Measurements from ENCODE around the gene SYT7. TPM values are rescaled to one million over a fixed set of nuclear protein-coding genes. Genes with fewer than 3 reads are reported as not detected.

Gene SYT7
- total RNA-seq, 3 donors from 2014 or later (not counting 1 experiment from before 2014, with no cell fraction given) = 0.07 TPM; not detected in 2

- H3K4me3 Mint-ChIP-seq = no peak overlapping the region
- H3K4me3 ChIP-seq (ENCODE audit: low read length) = no peak overlapping the region
Measured at GRCh38 chr11:61613870-61614269, 33.0 kb upstream of the SYT7 start.

DNA sequence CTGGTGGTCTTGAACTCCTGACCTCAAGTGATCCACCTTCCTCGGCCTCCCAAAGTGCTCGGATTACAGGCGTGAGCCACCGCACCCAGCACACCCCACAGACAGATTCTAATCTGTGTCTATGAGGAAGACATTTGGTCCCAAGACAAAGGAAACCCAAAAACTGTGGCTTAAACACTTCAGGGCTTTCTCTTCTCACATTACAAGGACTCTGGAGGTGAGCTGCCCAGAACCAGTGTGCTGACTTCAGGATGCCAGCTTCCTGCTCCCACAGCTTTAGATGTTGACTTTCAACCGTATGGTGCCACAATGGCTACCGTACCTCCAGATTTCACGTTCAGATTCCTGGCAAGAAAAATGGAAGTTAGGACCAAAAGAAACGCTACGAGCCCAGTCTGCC is 32.2 kb upstream of the SYT7 start:
- DNase-seq = no peak
- no peak overlapping the region for H3K27ac Mint-ChIP-seq
- 79% methylated on average over 7 of the region's 9 CpGs for WGBS (ENCODE audit: insufficient coverage)

More at GRCh38 chr11:61613870-61614269, 33.0 kb upstream of the SYT7 start:
- Histone ChIP-seq H3K4me1 (ENCODE audit: control insufficient read depth, insufficient read depth, low read length) (no peaks in the 10 kb centered on the region), H3K27me3 (ENCODE audit: control insufficient read depth, insufficient read depth, low read length) (no peaks in the 10 kb centered on the region), H3K36me3 (ENCODE audit: control insufficient read depth, insufficient read depth, low read length) (no peaks in the 10 kb centered on the region), H3K27ac (ENCODE audit: low read length) (no peak overlapping the region), H3K9me3 (ENCODE audit: control insufficient read depth, insufficient read depth, low read length) (no peaks in the 10 kb centered on the region)
- Mint-ChIP-seq H3K36me3 (no peaks in the 10 kb centered on the region), H3K27me3 (ENCODE audit: low read depth in 2 of 2) (peaks cover 5 to 23% of the 10 kb centered on the region in 2 donors), H3K9me3 (no peaks in the 10 kb centered on the region), H3K27ac (no peak overlapping the region), H3K4me1 (no peaks in the 10 kb centered on the region)
- 70% methylated on average over 10 of the region's 10 CpGs for WGBS (ENCODE audit: insufficient coverage)
- ATAC-seq (no peak), DNase-seq (no peak)
- intact Hi-C loops (cut with micrococcal nuclease) = no loop called here
- TF ChIP-seq, protein P1, sequence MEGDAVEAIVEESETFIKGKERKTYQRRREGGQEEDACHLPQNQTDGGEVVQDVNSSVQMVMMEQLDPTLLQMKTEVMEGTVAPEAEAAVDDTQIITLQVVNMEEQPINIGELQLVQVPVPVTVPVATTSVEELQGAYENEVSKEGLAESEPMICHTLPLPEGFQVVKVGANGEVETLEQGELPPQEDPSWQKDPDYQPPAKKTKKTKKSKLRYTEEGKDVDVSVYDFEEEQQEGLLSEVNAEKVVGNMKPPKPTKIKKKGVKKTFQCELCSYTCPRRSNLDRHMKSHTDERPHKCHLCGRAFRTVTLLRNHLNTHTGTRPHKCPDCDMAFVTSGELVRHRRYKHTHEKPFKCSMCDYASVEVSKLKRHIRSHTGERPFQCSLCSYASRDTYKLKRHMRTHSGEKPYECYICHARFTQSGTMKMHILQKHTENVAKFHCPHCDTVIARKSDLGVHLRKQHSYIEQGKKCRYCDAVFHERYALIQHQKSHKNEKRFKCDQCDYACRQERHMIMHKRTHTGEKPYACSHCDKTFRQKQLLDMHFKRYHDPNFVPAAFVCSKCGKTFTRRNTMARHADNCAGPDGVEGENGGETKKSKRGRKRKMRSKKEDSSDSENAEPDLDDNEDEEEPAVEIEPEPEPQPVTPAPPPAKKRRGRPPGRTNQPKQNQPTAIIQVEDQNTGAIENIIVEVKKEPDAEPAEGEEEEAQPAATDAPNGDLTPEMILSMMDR (IDR thresholded peaks at IDR 0.05) = no peak

DNA sequence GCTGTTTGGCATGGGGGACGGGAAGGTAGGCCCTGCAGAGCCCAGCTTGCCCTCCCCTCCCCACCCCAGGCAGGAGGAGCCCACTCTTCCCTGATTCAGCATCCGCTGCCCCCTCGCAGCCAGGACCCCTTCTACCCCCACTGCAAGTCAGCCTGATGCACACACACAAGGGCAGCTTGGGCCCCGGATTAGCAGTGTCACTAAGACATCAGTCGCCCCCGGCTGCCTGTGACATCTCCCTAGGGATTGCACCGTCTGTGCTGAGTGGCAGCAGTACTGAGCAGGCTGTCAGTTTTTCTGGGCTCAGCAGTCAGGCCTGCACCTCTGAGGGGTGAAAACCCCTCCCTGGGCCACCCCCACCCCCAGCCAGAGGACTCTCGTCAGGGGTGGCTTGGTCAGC is 30.4 kb upstream of the SYT7 start:
- TF ChIP-seq, protein P1 (IDR thresholded peaks at IDR 0.05) = no peak
- Mint-ChIP-seq H3K27me3 (ENCODE audit: low read depth in 2 of 2) (peaks cover 3 to 16% of the 10 kb centered on the region in 2 donors), H3K4me3 (no peak overlapping the region), H3K9me3 (no peaks in the 10 kb centered on the region), H3K36me3 (no peaks in the 10 kb centered on the region), H3K4me1 (no peaks in the 10 kb centered on the region), H3K27ac (no peak overlapping the region)
- Histone ChIP-seq H3K27ac (ENCODE audit: low read length) (no peak overlapping the region), H3K36me3 (ENCODE audit: control insufficient read depth, insufficient read depth, low read length) (no peaks in the 10 kb centered on the region), H3K27me3 (ENCODE audit: control insufficient read depth, insufficient read depth, low read length) (no peaks in the 10 kb centered on the region), H3K4me3 (ENCODE audit: low read length) (no peak overlapping the region), H3K9me3 (ENCODE audit: control insufficient read depth, insufficient read depth, low read length) (no peaks in the 10 kb centered on the region), H3K4me1 (ENCODE audit: control insufficient read depth, insufficient read depth, low read length) (no peaks in the 10 kb centered on the region)
- ATAC-seq (no peak), DNase-seq (no peak)
- WGBS (ENCODE audit: insufficient coverage) = 83% methylated on average over 8 of the region's 8 CpGs
- intact Hi-C loops (cut with micrococcal nuclease) = no loop called here

More for the DNA sequence above, 32.2 kb upstream of the SYT7 start:
- ATAC-seq = no peak
- Histone ChIP-seq H3K4me3 (ENCODE audit: low read length) (no peak overlapping the region), H3K4me1 (ENCODE audit: control insufficient read depth, insufficient read depth, low read length) (no peaks in the 10 kb centered on the region), H3K36me3 (ENCODE audit: control insufficient read depth, insufficient read depth, low read length) (no peaks in the 10 kb centered on the region), H3K27ac (ENCODE audit: low read length) (no peak overlapping the region), H3K27me3 (ENCODE audit: control insufficient read depth, insufficient read depth, low read length) (no peaks in the 10 kb centered on the region), H3K9me3 (ENCODE audit: control insufficient read depth, insufficient read depth, low read length) (no peaks in the 10 kb centered on the region)
- no peaks in the 10 kb centered on the region for H3K9me3 Mint-ChIP-seq
- intact Hi-C loops (cut with micrococcal nuclease) = no loop called here
- H3K4me1 Mint-ChIP-seq = no peaks in the 10 kb centered on the region
- TF ChIP-seq, protein P1 (IDR thresholded peaks at IDR 0.05) = no peak
- no peak overlapping the region for H3K4me3 Mint-ChIP-seq
- H3K27me3 Mint-ChIP-seq (ENCODE audit: low read depth in 2 of 2) = peaks cover 3 to 16% of the 10 kb centered on the region in 2 donors
- no peaks in the 10 kb centered on the region for H3K36me3 Mint-ChIP-seq

GRCh38 chr11:61610905-61611304 is 30.0 kb upstream of the SYT7 start:
- Mint-ChIP-seq H3K27ac (no peak overlapping the region), H3K27me3 (ENCODE audit: low read depth in 2 of 2) (peaks cover 7 to 16% of the 10 kb centered on the region in 2 donors), H3K4me1 (no peaks in the 10 kb centered on the region), H3K36me3 (no peaks in the 10 kb centered on the region), H3K9me3 (no peaks in the 10 kb centered on the region), H3K4me3 (no peak overlapping the region)
- Histone ChIP-seq H3K4me1 (ENCODE audit: control insufficient read depth, insufficient read depth, low read length) (no peaks in the 10 kb centered on the region), H3K4me3 (ENCODE audit: low read length) (no peak overlapping the region), H3K27me3 (ENCODE audit: control insufficient read depth, insufficient read depth, low read length) (no peaks in the 10 kb centered on the region), H3K27ac (ENCODE audit: low read length) (no peak overlapping the region), H3K36me3 (ENCODE audit: control insufficient read depth, insufficient read depth, low read length) (no peaks in the 10 kb centered on the region), H3K9me3 (ENCODE audit: control insufficient read depth, insufficient read depth, low read length) (no peaks in the 10 kb centered on the region)
- DNase-seq (no peak), ATAC-seq (no peak)
- WGBS (ENCODE audit: insufficient coverage) = 84% methylated on average over 8 of the region's 9 CpGs
- intact Hi-C loops (cut with micrococcal nuclease) = no loop called here
- TF ChIP-seq, protein P1 (IDR thresholded peaks at IDR 0.05) = no peak

Measured in natural killer cell (primary cell).